Putamen (tissue), 1 donor: ENCODE measurements around the gene HHAT.
"Not testable (repeated sequence)": the region's sequence is repeated elsewhere in the genome, so short reads cannot be mapped to it uniquely, and the experiment has no call there.

ENCODE experiments used
- DNase-seq: peaks from one replicate; pipeline ENCODE4 v3.0.0-alpha.2; 2016; ENCODE audit warnings: low spot score

HHAT gene

GRCh38 chr1:210313921-210314320 is 14.8 kb upstream of the HHAT start:
- no peak for DNase-seq

DNA sequence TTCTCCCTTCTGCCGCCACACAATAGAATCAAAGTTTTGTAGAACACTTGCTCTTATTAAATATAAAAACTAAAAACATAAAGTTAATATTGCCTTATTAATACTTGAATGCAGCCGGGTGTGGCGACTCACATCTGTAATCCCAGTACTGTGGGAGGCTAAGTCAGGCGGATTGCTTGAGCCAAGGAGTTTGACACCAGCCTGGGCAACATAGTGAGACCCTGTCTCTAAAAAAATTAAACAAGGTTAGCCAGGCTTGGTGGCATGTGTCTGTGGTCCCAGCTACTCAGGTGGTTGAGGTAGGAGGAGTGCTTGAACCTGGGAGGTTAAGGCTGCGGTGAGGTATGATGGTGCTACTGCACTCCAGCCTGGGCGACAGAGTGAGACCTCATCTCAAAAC is 13.2 kb upstream of the HHAT start:
- DNase-seq = no peak

DNA sequence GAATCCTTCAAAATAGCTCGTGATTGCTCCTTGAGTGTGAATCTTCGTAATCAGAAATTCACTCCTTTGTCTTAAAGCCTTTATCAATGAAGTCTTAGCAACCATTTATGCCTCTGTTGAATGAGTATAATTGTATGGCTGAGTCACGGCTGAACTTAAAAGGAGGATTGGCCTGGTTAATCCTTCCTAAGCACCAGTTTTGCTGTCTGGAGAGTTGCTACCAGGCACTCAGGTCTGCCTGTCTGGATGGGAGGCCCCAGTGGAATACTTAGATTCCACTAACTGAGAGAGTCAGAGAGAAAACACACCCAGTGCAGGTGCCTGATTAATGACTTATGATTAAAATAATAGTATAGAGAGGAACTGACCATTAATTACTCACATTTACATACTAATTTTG is 7.6 kb upstream of the HHAT start:
- DNase-seq = no peak

DNA sequence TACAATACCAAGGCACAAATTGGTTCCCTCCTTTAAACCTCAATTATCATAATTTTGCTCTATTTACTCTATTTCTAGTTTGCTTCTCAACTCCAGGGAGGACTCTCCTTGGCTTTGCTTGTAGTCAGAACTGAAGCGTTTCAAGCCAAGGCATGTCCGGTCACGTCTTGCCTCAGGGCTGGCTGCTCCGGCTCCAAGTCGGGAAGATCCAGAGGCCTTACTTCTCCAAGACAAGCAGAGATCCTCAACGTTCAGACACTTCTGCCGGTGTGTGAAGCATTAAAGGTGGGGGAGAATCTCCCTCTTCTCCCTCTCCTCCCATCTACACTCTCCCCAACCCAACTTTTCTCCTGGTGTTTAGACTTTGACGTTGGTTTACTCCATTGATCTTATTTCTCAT is 7.2 kb upstream of the HHAT start:
- no peak for DNase-seq

DNA sequence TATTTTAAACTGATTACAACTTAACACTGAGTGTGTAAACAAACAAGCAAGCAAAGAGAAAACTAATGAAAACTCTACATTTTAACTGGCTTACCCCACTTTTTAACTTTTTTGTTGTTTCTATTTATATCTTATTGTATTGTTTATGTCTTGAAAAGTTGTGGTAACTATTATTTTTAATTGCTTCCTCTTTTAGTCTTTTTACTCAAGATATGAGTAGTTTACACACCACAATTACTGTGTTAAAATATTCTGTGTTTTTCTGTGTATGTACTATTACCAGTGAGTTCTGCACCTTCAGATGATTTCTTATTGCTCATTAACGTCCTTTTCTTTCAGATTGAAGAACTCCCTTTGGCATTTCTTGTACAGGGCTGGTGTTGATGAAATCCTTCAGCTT is 4.7 kb upstream of the HHAT start:
- no peak for DNase-seq

GRCh38 chr1:210325026-210325670 is 3.6 kb upstream of the HHAT start:
- DNase-seq = no peak

DNA sequence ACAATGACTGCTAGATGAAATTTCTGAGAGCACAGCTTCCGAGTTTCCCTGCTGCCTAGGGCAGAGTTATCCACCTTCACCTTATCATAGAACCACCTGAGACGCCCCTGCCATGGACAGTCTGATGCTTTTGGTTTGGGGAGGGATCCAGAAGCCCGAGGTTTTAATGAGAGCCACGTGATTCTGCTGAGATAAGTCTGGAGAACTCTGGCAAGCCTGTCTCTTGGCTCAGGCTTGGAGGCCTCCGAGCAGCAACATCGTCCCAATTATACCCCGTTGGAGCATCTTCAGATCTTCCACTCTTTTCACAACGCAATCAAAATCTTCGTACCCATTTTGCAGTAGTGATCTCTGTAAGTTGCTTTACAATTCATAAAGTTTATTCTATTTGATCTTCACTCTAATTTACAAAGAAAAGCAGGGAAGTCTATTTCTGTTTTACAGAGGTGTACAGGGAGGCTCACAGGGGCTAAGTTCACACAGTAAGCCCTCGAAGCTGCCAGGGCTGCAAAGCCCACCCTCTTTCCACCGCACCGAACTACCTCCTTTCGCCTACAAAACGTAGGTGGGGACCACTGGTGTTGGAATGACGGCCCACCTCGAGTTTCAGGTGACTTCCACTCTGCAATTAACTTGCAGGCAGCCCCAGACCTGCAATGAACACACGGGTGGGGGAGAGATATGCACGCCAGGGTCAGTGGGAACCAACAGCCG is 513 bp upstream of the HHAT start:
- DNase-seq = no peak

- DNase-seq = no peak
These were observed 1.7 kb downstream of the HHAT start for GRCh38 chr1:210330279-210330866.

DNA sequence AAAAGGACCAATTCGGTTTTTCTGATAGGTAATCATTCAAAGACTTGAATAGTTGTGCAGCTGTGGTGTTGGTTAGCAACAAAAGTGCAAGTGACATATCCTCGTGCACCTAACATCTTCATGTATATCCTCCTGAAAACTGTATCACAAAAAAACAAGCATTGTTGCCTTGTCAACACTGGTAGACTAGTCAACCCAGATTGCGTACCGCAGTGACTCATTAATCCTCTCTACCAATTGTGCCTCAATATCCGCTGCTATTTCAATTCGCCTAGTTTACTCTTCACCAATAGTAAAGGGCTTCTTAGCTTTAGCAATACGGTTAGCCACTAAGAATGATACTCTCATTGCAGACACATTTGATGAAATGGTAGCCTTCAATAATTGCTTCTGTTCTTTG is 3.5 kb downstream of the HHAT start:
- no peak for DNase-seq

DNA sequence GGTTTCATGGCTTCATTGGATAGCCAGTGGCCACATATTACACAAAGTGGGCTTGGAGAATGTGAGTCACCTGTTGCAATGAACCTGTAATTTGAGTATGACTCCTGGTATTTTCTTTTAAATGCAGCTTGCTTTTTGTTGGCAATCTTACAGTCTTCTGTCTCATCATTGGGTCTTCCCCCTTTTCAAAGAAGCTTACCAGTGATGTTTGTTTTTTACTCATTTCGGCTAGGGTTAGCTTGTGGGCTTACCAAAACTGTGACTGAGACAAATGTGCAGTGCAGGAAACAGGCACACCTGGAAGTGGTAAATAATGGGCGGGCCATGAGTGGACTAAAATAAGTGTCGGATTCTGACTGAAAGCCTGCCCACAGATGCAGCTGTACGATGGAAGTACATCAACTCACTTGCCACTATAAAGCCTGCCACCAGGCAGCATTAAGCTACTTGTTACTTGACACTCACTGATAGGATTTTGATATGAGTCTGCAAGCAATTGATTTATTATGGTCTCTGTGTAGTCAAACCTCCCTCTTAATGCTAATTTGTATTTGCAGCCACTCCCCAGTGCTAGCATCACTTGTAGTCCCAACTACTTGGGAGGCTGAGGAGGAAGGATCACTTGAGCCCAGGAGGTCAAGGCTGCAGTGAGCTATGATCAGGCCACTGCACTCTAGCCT is 4.2 kb downstream of the HHAT start:
- no peak for DNase-seq

- DNase-seq = no peak
These were observed 6.3 kb downstream of the HHAT start for GRCh38 chr1:210335001-210335400.

GRCh38 chr1:210336362-210336761 is 7.7 kb downstream of the HHAT start:
- no peak for DNase-seq

DNA sequence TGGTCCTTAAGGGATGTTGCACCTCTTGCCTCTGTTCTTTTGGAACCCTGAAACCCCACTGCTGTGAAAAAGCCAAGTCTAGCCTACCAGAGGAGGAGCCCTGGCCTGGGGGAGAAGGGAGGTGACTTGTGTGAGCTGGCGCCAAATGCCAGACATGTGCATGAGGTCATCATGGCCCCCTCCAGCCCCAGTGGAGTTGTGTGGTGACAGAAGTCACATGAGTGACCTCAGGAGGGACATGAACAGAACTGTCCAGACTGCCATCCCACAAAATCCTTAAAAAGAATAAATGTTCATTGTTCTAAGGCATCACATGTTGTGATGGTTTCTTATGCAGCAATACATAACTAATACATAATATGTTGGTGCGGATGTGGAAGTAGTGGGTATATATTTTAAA is 10.8 kb downstream of the HHAT start:
- no peak for DNase-seq

GRCh38 chr1:210340311-210340710 is 11.6 kb downstream of the HHAT start:
- DNase-seq = no peak

- DNase-seq = no peak
These were observed 12.1 kb downstream of the HHAT start for GRCh38 chr1:210340841-210341240.

DNA sequence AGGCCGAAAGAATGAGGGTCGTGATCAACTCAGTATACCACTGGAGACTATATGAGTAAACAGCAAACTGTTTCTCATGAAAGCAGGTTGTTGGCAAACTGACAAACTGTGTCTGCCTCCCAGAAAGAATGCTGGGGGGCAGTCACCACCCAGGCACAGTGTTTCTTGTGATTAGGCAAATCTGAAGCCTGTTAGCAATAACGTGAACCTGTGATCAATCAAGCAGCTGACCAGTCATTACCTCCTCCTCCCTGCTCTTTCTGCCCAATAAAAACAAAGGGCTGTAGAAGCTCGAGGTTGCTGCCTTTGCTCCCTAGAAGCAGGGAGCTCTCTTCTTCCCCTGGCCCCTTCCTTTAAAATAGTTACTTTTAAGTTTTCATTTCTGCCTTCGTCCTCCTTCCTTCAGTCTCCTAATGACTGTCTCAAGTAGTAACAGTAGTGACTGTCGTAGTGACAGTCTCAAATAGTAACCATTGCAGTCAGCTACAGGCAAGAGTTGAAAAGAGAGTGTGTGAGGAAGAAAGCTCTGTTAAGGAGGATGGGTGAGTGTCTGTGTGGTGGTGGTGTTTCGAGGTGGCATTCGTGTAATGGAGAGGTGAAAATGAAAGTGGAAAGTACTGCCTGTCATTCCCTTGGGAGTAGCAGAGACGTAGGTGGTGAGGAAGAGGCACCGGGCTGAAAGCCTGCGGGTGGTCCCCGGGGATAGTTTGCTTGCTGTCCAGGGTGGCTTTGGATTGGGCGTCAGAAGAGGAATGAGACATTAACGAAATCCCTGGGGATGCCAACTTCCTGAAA is 14.5 kb downstream of the HHAT start:
- DNase-seq = no peak

DNA sequence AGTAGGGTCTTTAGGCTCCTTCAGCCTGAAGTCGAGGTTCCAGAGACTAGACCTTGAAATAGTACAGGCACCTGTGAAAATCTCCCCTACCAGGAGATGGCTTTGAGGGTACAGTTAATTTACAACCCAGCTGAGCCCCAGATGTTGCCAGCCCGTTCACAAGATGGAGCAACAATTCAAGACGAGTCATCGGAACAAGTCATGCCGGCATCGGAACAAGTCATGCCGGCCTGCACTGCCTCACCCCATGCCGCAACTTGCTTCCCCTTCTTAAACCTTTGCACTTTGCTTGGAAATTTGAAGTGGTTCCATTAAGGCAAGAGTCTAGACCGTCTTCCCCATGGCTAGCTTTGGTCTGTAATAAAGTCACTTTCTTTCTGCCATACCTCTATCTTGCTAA is 16.0 kb downstream of the HHAT start:
- no peak for DNase-seq

DNA sequence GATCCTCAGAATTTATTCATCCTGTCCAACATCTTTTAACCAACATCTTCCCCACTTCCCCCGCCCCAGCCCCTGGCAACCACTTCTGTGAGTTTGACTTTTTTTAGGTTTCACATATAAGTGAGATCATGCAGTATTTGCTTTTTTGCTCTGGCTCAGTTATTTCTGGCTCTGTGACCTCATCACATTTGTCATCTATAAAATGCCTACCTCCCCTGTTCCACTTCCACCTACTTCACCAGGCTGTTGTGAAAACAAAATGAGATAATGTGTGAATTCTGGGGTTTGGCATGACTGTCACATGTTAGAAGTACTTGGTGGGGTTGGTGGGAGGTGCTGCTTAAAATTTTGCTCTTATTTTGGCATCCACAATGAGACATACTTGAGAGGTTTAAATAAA is 18.4 kb downstream of the HHAT start:
- peak; percentile 84 for DNase-seq

DNA sequence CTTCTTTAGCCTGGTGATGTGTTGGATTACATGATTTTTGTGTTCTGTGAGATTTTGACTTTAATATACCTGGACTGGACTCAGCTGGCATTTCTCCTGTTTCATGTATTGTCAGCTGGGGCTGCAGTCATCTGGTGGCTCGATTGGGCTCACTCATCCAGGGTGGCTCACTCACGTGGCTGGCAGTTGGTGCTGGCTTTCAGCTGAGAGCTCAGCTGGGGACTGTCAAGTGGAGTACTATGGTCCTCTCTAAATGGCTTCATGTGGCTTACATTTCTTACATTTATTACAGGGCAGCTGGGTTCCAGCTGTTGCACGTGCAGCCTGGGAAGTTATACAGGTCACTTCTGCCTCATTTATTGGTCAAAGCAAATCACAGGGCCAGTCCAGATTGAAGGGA is 22.8 kb downstream of the HHAT start:
- DNase-seq = no peak

- no peak for DNase-seq
These were observed 23.9 kb downstream of the HHAT start for GRCh38 chr1:210352575-210352974.

GRCh38 chr1:210354305-210354704 is 25.6 kb downstream of the HHAT start:
- not testable (repeated sequence) for DNase-seq

DNA sequence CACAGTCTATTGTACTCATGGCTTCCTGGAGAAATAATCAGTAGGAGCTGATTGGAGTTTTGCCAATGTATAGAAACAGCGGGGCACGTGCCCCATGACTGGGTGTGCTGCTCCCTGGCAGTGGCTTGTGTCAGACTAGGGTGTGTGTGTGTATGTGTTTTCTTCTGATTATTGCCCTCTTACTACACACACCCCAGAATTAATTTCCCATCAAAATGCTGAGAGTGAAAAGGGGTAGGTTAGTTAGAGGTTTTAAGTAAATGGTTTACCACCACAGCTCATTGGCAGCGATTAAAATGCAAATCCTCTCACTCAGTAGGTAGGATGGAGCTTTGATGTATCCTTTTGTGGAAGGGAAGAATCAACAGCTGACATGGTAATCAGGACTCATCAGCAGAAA is 29.9 kb downstream of the HHAT start:
- DNase-seq = no peak
